Astrocyte (in vitro differentiated cells and primary cell): ENCODE data around the gene TULP4. TPM values are rescaled to one million over a fixed set of nuclear protein-coding genes. Genes with fewer than 3 reads are reported as not detected.

Source experiments
- DNase-seq: peaks from one replicate; pipeline ENCODE4 v3.0.0-alpha.2; 2010; ENCODE audit warnings: low read depth
- FAIRE-seq: peaks from 2 replicates; lab custom pipeline; 2011; peaks lifted over from hg19 to GRCh38; lab: Jason Lieb, UNC
- H2AFZ ChIP-seq: 2 replicates; pipeline ENCODE4 v1.6.0; 2012; ENCODE audit warnings: low read depth, low read length, inconsistent platforms
- H3K27ac ChIP-seq: 2 replicates; pipeline ENCODE4 v1.5.1; 2011; ENCODE audit warnings: low read depth, low read length, inconsistent platforms
- H3K27me3 ChIP-seq: 2 replicates; pipeline ENCODE4 v1.6.0; 2011; ENCODE audit warnings: low read length, inconsistent platforms; ENCODE audit not compliant: insufficient read depth
- H3K36me3 ChIP-seq: 2 replicates; pipeline ENCODE4 v1.5.1; 2011; ENCODE audit warnings: low read length, inconsistent platforms; ENCODE audit not compliant: insufficient read depth
- H3K4me1 ChIP-seq: 2 replicates; pipeline ENCODE4 v1.5.1; 2011; ENCODE audit warnings: low read length, inconsistent platforms; ENCODE audit not compliant: insufficient read depth
- H3K4me2 ChIP-seq: 2 replicates; pipeline ENCODE4 v1.6.0; 2012; ENCODE audit warnings: low read length, inconsistent platforms
- H3K4me3 ChIP-seq: 2 replicates; pipeline ENCODE4 v1.5.1; 2011; ENCODE audit warnings: low read depth, mild to moderate bottlenecking, low read length, inconsistent platforms; ENCODE audit not compliant: insufficient read depth
- H3K79me2 ChIP-seq: 2 replicates; pipeline ENCODE4 v1.6.0; 2012; ENCODE audit warnings: mild to moderate bottlenecking, low read length, inconsistent platforms; ENCODE audit not compliant: insufficient read depth
- H3K9ac ChIP-seq: 2 replicates; pipeline ENCODE4 v1.6.0; 2012; ENCODE audit warnings: mild to moderate bottlenecking, low read length, inconsistent platforms
- H3K9me3 ChIP-seq: 2 replicates; pipeline ENCODE4 v1.5.1; 2012; ENCODE audit warnings: low read depth, mild to moderate bottlenecking, low read length, inconsistent platforms; ENCODE audit not compliant: insufficient read depth
- H4K20me1 ChIP-seq: 2 replicates; pipeline ENCODE4 v1.6.0; 2012; ENCODE audit warnings: low read length, inconsistent platforms; ENCODE audit not compliant: insufficient read depth
- H3K27ac Mint-ChIP-seq: one replicate; pipeline ENCODE4 v1.8.0; 2021; ENCODE audit warnings: mild to moderate bottlenecking, mixed read lengths; ENCODE audit not compliant: unreplicated experiment
- H3K27me3 Mint-ChIP-seq: one replicate; pipeline ENCODE4 v1.8.0; 2021; ENCODE audit warnings: low read depth, mixed read lengths; ENCODE audit not compliant: unreplicated experiment
- H3K36me3 Mint-ChIP-seq: one replicate; pipeline ENCODE4 v1.8.0; 2021; ENCODE audit warnings: low read depth, mixed read lengths; ENCODE audit not compliant: unreplicated experiment
- H3K4me1 Mint-ChIP-seq: one replicate; pipeline ENCODE4 v1.8.0; 2021; ENCODE audit warnings: low read depth, mixed read lengths; ENCODE audit not compliant: unreplicated experiment
- H3K4me3 Mint-ChIP-seq: one replicate; pipeline ENCODE4 v1.8.0; 2021; ENCODE audit warnings: mild to moderate bottlenecking, moderate library complexity, mixed read lengths; ENCODE audit not compliant: unreplicated experiment
- H3K9me3 Mint-ChIP-seq: one replicate; pipeline ENCODE4 v1.8.0; 2021; ENCODE audit warnings: mild to moderate bottlenecking, mixed read lengths; ENCODE audit not compliant: unreplicated experiment
- CTCF ChIP-seq: IDR thresholded peaks from 2 replicates; pipeline ENCODE4 v1.5.1; 2011; ENCODE audit warnings: low read depth, mild to moderate bottlenecking, inconsistent platforms, low read length, moderate library complexity; ENCODE audit not compliant: insufficient read depth
- EZH2 ChIP-seq: IDR thresholded peaks from 2 replicates; pipeline ENCODE4 v1.6.1; 2012; ENCODE audit warnings: mild to moderate bottlenecking, low read length, inconsistent platforms; ENCODE audit not compliant: insufficient read depth
- total RNA-seq: library from RNA; stranded (reverse); gene quantifications from 2 replicates; pipeline ENCODE4 v1.2.1, GENCODE V29; 2021

TULP4 gene
- total RNA-seq, 1 donor from 2014 or later = 91.2 TPM

- H3K27me3 ChIP-seq = no peaks in the 10 kb centered on the region
- H3K27ac Mint-ChIP-seq = no peak overlapping the region
- peaks cover 3% of the 10 kb centered on the region for H3K9me3 Mint-ChIP-seq
- H3K79me2 ChIP-seq = peaks cover 12% of the 10 kb centered on the region
- H3K9me3 ChIP-seq = no peaks in the 10 kb centered on the region
- TF ChIP-seq EZH2 = no peak
- TF ChIP-seq CTCF = no peak
- H2AFZ ChIP-seq = no peak overlapping the region
- peaks cover 24% of the 10 kb centered on the region for H4K20me1 ChIP-seq
- no peak overlapping the region for H3K4me3 ChIP-seq
- no peak overlapping the region for H3K9ac ChIP-seq
- no peaks in the 10 kb centered on the region for H3K4me1 ChIP-seq
- no peaks in the 10 kb centered on the region for H3K27me3 Mint-ChIP-seq
- peaks cover 11% of the 10 kb centered on the region for H3K4me1 Mint-ChIP-seq
- FAIRE-seq (no peak), DNase-seq (no peak)
- H3K27ac ChIP-seq = no peak overlapping the region
- peaks cover 2% of the 10 kb centered on the region for H3K36me3 Mint-ChIP-seq
- H3K4me2 ChIP-seq = no peak overlapping the region
- H3K4me3 Mint-ChIP-seq = no peak overlapping the region
- no peaks in the 10 kb centered on the region for H3K36me3 ChIP-seq
These were observed 54.1 kb downstream of the TULP4 start for GRCh38 chr6:158366363-158366762.

GRCh38 chr6:158367816-158368215 is 55.6 kb downstream of the TULP4 start:
- no peak overlapping the region for H3K9ac ChIP-seq
- no peak overlapping the region for H2AFZ ChIP-seq
- peaks cover 18% of the 10 kb centered on the region for H4K20me1 ChIP-seq
- no peaks in the 10 kb centered on the region for H3K9me3 ChIP-seq
- FAIRE-seq (no peak), DNase-seq (no peak)
- H3K4me1 ChIP-seq = no peaks in the 10 kb centered on the region
- H3K36me3 Mint-ChIP-seq = peaks cover 2% of the 10 kb centered on the region
- peaks cover 12% of the 10 kb centered on the region for H3K79me2 ChIP-seq
- H3K27me3 Mint-ChIP-seq = no peaks in the 10 kb centered on the region
- H3K4me3 Mint-ChIP-seq = no peak overlapping the region
- no peak overlapping the region for H3K27ac Mint-ChIP-seq
- H3K9me3 Mint-ChIP-seq = peaks cover 3% of the 10 kb centered on the region
- no peak overlapping the region for H3K27ac ChIP-seq
- H3K36me3 ChIP-seq = no peaks in the 10 kb centered on the region
- H3K4me3 ChIP-seq = no peak overlapping the region
- peaks cover 4% of the 10 kb centered on the region for H3K4me1 Mint-ChIP-seq
- no peak overlapping the region for H3K4me2 ChIP-seq
- H3K27me3 ChIP-seq = no peaks in the 10 kb centered on the region
- TF ChIP-seq CTCF (no peak), EZH2 (no peak)

GRCh38 chr6:158369241-158369640 is 57.0 kb downstream of the TULP4 start:
- Histone ChIP-seq H4K20me1 (peaks cover 24% of the 10 kb centered on the region), H3K4me1 (no peaks in the 10 kb centered on the region), H3K27ac (no peak overlapping the region), H3K27me3 (no peaks in the 10 kb centered on the region), H2AFZ (no peak overlapping the region), H3K4me2 (no peak overlapping the region), H3K9me3 (no peaks in the 10 kb centered on the region), H3K9ac (no peak overlapping the region), H3K36me3 (no peaks in the 10 kb centered on the region), H3K4me3 (no peak overlapping the region), H3K79me2 (peaks cover 9% of the 10 kb centered on the region)
- Mint-ChIP-seq H3K4me3 (no peak overlapping the region), H3K27me3 (no peaks in the 10 kb centered on the region), H3K36me3 (peaks cover 2% of the 10 kb centered on the region), H3K27ac (no peak overlapping the region), H3K9me3 (peaks cover 3% of the 10 kb centered on the region), H3K4me1 (peaks cover 6% of the 10 kb centered on the region)
- DNase-seq = no peak
- TF ChIP-seq CTCF = no peak
- no peak for TF ChIP-seq EZH2
- FAIRE-seq = no peak
